ENCODE results near the gene PRKN. TPM values are rescaled to one million over a fixed set of nuclear protein-coding genes. Genes with fewer than 3 reads are reported as not detected.

Gene PRKN
- total RNA-seq, 1 experiment from 2014 or later: not detected

GRCh38 chr6:161654209-161654608, 1073.4 kb downstream of the PRKN start:
- Histone ChIP-seq H2AFZ (no peak overlapping the region), H3K9me3 (ENCODE audit: insufficient read depth, low read depth) (no peaks in the 10 kb centered on the region), H4K20me1 (ENCODE audit: insufficient read depth) (no peaks in the 10 kb centered on the region), H3K4me2 (no peak overlapping the region), H3K9me2 (ENCODE audit: insufficient read depth) (no peaks in the 10 kb centered on the region), H3K27ac (no peak overlapping the region), H3K4me1 (replicated peaks; ENCODE audit: insufficient read depth) (no peaks in the 10 kb centered on the region), H3K27me3 (ENCODE audit: insufficient read depth, low read depth) (no peaks in the 10 kb centered on the region), H3K36me3 (ENCODE audit: low read depth) (no peaks in the 10 kb centered on the region), H3K79me2 (ENCODE audit: low read depth) (no peaks in the 10 kb centered on the region), H3K4me3 (no peak overlapping the region), H3F3A (ENCODE audit: insufficient read depth, low read depth) (no peaks in the 10 kb centered on the region)
- intact Hi-C loops (cut with micrococcal nuclease; ENCODE audit: unreplicated experiment): no loop called here
- CTCF ChIA-PET: no interaction called here
- POLR2A ChIA-PET (ENCODE audit: unreplicated experiment): no interaction called here
- no TSS peak for BruUV-seq (replicated peaks)
- DNase-seq: no peak
- TF ChIP-seq CTCF (conservative IDR thresholded peaks at IDR 0.05): no peak
- no peak for TF ChIP-seq EZH2 (IDR thresholded peaks at IDR 0.05; ENCODE audit: low read depth)

GRCh38 chr6:161651949-161652348, 1075.6 kb downstream of the PRKN start:
- no peak overlapping the region for H2AFZ ChIP-seq
- H3K9me2 ChIP-seq (ENCODE audit: insufficient read depth): no peaks in the 10 kb centered on the region
- no peaks in the 10 kb centered on the region for H3K4me1 ChIP-seq (replicated peaks; ENCODE audit: insufficient read depth)
- no peaks in the 10 kb centered on the region for H3K79me2 ChIP-seq (ENCODE audit: low read depth)
- TF ChIP-seq EZH2 (IDR thresholded peaks at IDR 0.05; ENCODE audit: low read depth) (no peak), CTCF (conservative IDR thresholded peaks at IDR 0.05) (no peak)
- no peaks in the 10 kb centered on the region for H4K20me1 ChIP-seq (ENCODE audit: insufficient read depth)
- H3K9me3 ChIP-seq (ENCODE audit: insufficient read depth, low read depth): no peaks in the 10 kb centered on the region
- no peak for DNase-seq
- H3F3A ChIP-seq (ENCODE audit: insufficient read depth, low read depth): no peaks in the 10 kb centered on the region
- no peak overlapping the region for H3K4me2 ChIP-seq
- H3K36me3 ChIP-seq (ENCODE audit: low read depth): no peaks in the 10 kb centered on the region
- BruUV-seq (replicated peaks): no TSS peak
- POLR2A ChIA-PET (ENCODE audit: unreplicated experiment): no interaction called here
- intact Hi-C loops (cut with micrococcal nuclease; ENCODE audit: unreplicated experiment): no loop called here
- H3K27ac ChIP-seq: no peak overlapping the region
- CTCF ChIA-PET: no interaction called here
- H3K27me3 ChIP-seq (ENCODE audit: insufficient read depth, low read depth): no peaks in the 10 kb centered on the region
- H3K4me3 ChIP-seq: no peak overlapping the region

GRCh38 chr6:161649841-161650240, 1077.7 kb downstream of the PRKN start:
- H3K27me3 ChIP-seq (ENCODE audit: insufficient read depth, low read depth): no peaks in the 10 kb centered on the region
- no peak overlapping the region for H2AFZ ChIP-seq
- no peaks in the 10 kb centered on the region for H3K36me3 ChIP-seq (ENCODE audit: low read depth)
- intact Hi-C loops (cut with micrococcal nuclease; ENCODE audit: unreplicated experiment): no loop called here
- H3K79me2 ChIP-seq (ENCODE audit: low read depth): no peaks in the 10 kb centered on the region
- ChIA-PET POLR2A (ENCODE audit: unreplicated experiment) (no interaction called here), CTCF (no interaction called here)
- no peaks in the 10 kb centered on the region for H3F3A ChIP-seq (ENCODE audit: insufficient read depth, low read depth)
- H3K4me3 ChIP-seq: no peak overlapping the region
- H3K9me3 ChIP-seq (ENCODE audit: insufficient read depth, low read depth): no peaks in the 10 kb centered on the region
- H3K9me2 ChIP-seq (ENCODE audit: insufficient read depth): no peaks in the 10 kb centered on the region
- H3K27ac ChIP-seq: no peak overlapping the region
- H3K4me2 ChIP-seq: no peak overlapping the region
- BruUV-seq (replicated peaks): no TSS peak
- TF ChIP-seq CTCF (conservative IDR thresholded peaks at IDR 0.05) (no peak), EZH2 (IDR thresholded peaks at IDR 0.05; ENCODE audit: low read depth) (no peak)
- no peaks in the 10 kb centered on the region for H3K4me1 ChIP-seq (replicated peaks; ENCODE audit: insufficient read depth)
- no peaks in the 10 kb centered on the region for H4K20me1 ChIP-seq (ENCODE audit: insufficient read depth)
- no peak for DNase-seq
